NCI-H2196 (cell line): Measurements from ENCODE around the gene EMP1.

Source experiments
- DNase-seq: peaks from one replicate; lab custom pipeline; 2025; ENCODE audit not compliant: unreplicated experiment; lab: John Stamatoyannopoulos, UW

EMP1 gene, protein sequence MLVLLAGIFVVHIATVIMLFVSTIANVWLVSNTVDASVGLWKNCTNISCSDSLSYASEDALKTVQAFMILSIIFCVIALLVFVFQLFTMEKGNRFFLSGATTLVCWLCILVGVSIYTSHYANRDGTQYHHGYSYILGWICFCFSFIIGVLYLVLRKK

GRCh38 chr12:13196130-13196921 lies at the start of gene EMP1:
Gene EMP1, plus strand, starts transcription at chr12:13196726. Its CDS starts 14,785 bp downstream, at chr12:13211511.
- DNase-seq = peak; percentile 33

GRCh38 chr12:13147688-13148484 lies 48.6 kb upstream of the EMP1 start:
- DNase-seq = no peak

DNA sequence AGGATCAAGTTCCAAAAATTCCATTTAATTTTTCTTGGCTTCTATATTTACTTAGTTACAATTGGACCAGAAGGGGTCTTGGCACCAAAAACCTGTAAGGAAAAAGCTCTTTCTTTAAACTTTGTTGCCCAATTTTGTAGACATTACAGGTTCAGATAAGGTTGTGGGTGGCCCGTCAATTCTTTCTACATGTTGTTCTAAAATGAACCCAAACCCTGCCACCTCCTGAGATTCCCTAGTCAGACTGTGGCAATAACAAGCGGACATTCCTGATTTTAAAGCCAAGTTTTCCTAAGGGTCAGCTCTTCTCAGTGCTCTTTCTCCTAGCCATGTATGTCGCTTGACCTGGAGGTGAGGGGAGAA lies 48.1 kb upstream of the EMP1 start:
- DNase-seq = no peak

DNA sequence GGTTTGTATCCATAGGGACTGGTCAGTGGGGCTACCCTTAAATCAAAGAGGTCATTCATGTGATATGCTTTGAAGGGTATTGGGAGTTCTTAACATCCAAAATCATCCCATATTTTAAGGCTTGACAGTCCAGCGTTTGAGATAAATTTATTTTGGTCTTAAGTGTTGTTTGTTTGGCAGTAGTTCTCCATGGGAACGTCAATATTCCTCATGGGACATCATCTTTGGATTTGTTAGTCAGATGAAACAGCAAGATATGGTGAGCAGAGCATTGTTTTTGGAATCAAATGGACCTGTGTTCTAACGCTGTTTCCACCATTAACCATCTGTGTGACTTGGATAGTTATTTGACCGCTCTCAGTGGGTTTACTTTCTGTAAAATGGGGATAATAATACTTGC lies 47.1 kb upstream of the EMP1 start:
- DNase-seq = no peak

- no peak for DNase-seq
These were observed 44.2 kb upstream of the EMP1 start for GRCh38 chr12:13152281-13152680.

DNA sequence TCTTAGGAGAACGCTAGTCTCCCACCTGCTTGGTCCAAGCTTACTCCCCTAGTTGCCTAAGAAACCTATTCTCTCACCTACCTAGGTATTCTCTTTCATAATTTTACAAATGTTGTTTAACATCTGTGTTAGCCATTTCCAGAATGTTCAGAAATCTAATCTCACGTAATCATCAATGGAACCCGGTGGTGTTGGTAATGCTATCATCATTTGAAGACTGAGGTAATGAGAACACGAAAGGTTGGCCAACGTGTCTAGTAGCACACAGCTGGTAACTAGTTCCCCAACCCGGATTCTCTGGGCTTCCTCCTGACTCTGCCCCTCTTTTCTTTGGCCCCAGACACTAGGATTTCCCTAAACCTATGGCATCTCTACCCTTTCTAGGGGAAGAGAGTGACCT lies 43.8 kb upstream of the EMP1 start:
- no peak for DNase-seq

- DNase-seq = no peak
These were observed 43.3 kb upstream of the EMP1 start for GRCh38 chr12:13153180-13153579.

DNA sequence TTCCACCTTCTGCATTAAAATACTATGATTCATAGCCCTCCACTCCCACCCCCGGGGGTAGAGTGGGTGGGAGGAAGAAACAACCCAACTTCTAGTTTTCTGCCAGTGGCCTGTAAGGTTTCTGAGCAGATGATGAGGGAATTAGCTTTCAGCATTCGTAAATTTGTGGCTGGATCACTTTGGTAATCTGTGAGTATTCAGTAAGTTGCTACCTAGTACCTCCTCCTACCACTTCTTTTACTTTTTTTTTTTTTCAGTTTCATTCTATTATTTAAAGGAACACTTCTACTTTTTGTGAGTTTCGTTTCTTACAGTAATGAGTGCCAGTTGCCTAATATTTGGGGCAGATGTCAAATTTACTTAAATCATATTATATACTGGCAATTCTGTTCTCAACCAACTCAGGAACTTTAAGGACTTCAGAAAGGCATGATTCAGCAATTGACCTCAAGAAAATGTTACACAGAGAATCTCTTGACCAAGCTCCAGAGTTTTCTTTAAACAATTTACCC lies 42.4 kb upstream of the EMP1 start:
- no peak for DNase-seq

- no peak for DNase-seq
These were observed 41.7 kb upstream of the EMP1 start for GRCh38 chr12:13154831-13155230.

DNA sequence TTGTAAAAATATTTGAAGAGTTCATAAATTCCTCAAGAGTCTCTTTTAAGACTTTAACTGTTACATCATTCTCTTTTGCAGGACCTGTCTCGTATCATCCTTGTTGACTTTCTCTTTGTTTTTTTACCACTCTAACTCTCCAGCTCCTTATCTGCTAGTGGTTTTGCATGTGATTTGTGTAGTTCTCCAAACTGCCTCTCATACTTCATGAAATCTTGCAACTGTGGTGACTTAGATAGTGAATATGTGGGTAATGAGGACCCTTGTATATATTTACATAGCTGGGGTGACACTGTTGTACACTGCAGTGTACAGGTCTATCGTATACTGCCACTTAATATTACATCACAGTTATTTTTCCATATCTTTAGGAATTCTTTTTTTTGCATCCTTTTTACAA lies 40.2 kb upstream of the EMP1 start:
- no peak for DNase-seq

- no peak for DNase-seq
These were observed 35.4 kb upstream of the EMP1 start for GRCh38 chr12:13161172-13161571.

DNA sequence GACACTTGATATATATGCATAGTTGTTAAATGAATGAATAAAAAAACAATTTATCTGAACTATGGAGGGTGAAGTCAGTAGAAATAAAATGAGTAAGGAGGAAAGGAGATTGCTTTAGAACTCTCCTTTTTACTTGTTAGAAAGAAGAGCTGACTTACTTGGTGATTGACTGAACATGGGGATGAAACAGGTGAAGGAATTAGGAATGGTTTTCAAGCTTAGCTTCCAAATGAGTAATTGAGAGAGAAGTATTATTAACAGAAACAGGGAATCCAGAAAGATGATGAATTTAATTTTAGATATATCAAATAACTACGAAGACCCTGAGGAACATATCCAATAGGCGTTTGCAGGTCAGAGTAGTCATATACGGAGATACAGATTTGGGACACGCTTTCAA lies 33.6 kb upstream of the EMP1 start:
- no peak for DNase-seq

GRCh38 chr12:13163868-13164635 lies 32.5 kb upstream of the EMP1 start:
- DNase-seq = no peak

DNA sequence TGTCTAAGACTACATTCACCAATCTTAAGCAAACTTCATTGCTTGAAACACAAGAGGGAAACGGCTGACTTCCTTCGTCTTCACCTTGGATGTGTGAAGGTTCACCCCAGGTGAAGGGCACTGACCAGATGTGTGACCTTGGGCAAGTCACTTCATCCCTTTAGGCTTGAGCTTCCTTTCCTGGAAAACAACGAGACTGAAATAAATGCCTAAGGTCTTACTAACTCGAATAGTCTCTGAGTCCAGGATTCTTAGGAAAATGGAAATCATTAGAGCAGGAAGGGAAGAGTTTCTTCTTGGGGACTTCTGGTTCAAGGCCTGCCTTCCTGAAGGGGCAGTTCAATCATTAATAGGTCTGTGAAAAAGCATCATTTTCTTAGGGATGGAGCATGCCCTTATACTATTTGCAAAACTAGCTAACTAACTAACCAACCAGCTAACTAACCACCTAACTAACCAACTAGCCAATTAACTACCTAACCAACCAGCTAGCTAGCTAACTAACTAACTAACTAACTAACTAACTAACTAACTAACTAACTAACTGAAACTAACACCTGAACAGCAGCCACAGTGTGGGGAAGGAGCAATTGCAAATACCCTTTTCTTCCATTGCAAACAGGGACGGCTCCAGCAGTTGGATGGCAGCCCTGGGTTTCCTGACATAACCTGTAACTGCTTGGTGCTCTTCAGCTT lies 31.5 kb upstream of the EMP1 start:
- DNase-seq = no peak

GRCh38 chr12:13165617-13166041 lies 30.9 kb upstream of the EMP1 start:
- DNase-seq = peak; percentile 26

GRCh38 chr12:13167226-13167625 lies 29.3 kb upstream of the EMP1 start:
- no peak for DNase-seq

DNA sequence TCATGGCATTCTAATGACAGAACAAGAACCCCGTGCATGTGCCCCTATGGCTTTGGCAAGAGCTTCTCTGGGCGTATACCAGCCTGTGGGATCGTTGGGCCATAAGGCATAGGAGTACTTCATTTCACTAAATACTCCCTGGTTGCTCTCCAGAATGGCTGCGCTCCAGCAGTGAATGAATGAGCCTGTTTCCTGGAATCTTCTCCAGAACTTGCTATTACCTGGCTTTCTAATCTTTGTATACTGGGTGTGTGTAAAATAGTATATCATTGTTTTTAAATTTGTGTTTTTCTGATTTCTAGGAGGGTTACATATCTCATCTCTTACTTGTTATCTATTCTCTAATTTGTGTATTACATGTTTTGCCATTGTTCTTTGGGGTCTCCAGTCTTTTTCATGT lies 28.6 kb upstream of the EMP1 start:
- no peak for DNase-seq

GRCh38 chr12:13169272-13169671 lies 27.3 kb upstream of the EMP1 start:
- no peak for DNase-seq

DNA sequence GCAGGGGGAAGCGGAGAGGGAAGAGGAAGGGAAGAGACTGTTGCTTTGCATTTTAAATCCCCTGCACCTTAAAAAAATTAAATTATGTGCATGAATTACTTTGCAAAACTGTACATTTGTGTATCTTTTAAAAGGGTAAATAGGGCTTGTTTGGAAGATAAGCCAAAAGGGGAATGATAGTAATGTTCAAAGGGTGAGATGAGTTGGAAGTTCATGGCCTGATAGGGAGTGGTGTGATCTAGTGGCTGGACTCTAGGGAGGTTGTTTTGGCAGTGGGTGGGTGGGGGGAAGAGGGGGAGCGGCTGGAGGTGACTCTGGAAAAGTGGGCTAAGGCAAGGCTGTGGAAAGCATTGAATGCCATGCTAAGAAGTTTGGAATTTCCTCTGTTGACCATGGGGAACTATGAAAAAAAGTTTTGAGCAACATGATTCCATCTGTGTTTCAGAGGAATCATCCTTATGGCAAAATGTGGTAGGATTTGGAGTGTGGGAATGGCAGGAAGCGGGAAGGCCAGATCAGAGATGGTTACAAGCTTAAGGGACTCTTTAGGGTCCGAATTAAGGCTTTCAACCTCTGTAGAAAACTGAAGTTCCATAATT lies 25.5 kb upstream of the EMP1 start:
- DNase-seq = no peak
